ENCODE results near the gene TRIM37.

TRIM37 gene

GRCh38 chr17:59001158-59001814 is 105.4 kb downstream of the TRIM37 start:
- peaks cover 15% of the 10 kb centered on the region for H3K4me1 ChIP-seq (ENCODE audit: control insufficient read depth, insufficient read depth, low read length)
- no peaks in the 10 kb centered on the region for H3K27me3 ChIP-seq (ENCODE audit: control insufficient read depth, insufficient read depth, low read length)
- peak overlapping the region; percentile 28 for H3K9ac ChIP-seq (ENCODE audit: low read depth, low read length)
- H3K4me3 ChIP-seq (ENCODE audit: low read length) = peak overlapping the region; percentile 46
- peaks cover 23% of the 10 kb centered on the region for H3K36me3 ChIP-seq (ENCODE audit: insufficient read depth, low read length)
- no peaks in the 10 kb centered on the region for H3K9me3 ChIP-seq (replicated peaks; ENCODE audit: low read length)
- peak overlapping the region; percentile 69 for H3K4me2 ChIP-seq (ENCODE audit: low read length)

- peaks cover 23% of the 10 kb centered on the region for H3K36me3 ChIP-seq (ENCODE audit: insufficient read depth, low read length)
- no peaks in the 10 kb centered on the region for H3K27me3 ChIP-seq (ENCODE audit: control insufficient read depth, insufficient read depth, low read length)
- no peak overlapping the region for H3K4me2 ChIP-seq (ENCODE audit: low read length)
- no peak overlapping the region for H3K9ac ChIP-seq (ENCODE audit: low read depth, low read length)
- H3K4me1 ChIP-seq (ENCODE audit: control insufficient read depth, insufficient read depth, low read length) = peaks cover 20% of the 10 kb centered on the region
- H3K9me3 ChIP-seq (replicated peaks; ENCODE audit: low read length) = no peaks in the 10 kb centered on the region
- no peak overlapping the region for H3K4me3 ChIP-seq (ENCODE audit: low read length)
These were observed 106.7 kb downstream of the TRIM37 start for GRCh38 chr17:59000022-59000421.

DNA sequence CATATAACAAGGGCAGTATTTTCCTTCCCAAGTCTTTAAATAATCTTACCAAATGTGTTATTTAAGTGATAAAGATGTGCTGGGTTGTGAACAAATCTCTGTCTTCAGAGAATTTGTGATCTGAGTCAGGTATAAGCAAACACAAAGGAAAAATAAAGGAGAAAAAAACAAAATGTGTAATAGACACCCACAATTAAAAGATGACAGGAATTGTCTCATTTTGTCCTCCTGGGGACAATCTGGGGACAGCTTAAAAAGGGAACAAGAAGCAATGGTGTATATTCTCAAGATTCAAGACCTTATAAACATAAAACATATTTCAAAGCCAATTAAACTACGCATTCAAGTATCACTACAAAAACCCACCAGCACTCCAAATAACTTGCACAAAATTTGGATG is 107.2 kb downstream of the TRIM37 start:
- Histone ChIP-seq H3K4me3 (ENCODE audit: low read length) (no peak overlapping the region), H3K9me3 (replicated peaks; ENCODE audit: low read length) (no peaks in the 10 kb centered on the region), H3K4me2 (ENCODE audit: low read length) (no peak overlapping the region), H3K27me3 (ENCODE audit: control insufficient read depth, insufficient read depth, low read length) (no peaks in the 10 kb centered on the region), H3K9ac (ENCODE audit: low read depth, low read length) (no peak overlapping the region), H3K4me1 (ENCODE audit: control insufficient read depth, insufficient read depth, low read length) (peaks cover 22% of the 10 kb centered on the region), H3K36me3 (ENCODE audit: insufficient read depth, low read length) (peaks cover 23% of the 10 kb centered on the region)

DNA sequence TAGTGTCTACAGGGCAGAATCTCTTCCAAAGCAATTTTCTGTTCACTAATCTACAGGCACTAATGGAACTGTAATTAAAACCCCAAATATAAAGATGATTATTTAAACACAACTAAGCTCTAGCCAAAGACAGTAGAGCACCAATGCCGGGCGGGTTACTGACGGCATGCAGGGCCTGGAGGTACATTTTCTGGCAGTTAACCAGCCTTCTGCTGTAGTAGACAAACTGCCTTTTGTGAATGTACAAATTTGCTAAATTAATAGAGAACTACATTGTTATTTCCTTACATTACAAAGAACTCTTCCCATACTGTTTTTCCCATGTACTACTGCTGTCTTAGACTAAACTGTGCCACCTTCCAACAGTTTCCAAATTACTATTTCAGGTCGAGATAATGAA is 107.8 kb downstream of the TRIM37 start:
- Histone ChIP-seq H3K27me3 (ENCODE audit: control insufficient read depth, insufficient read depth, low read length) (no peaks in the 10 kb centered on the region), H3K36me3 (ENCODE audit: insufficient read depth, low read length) (peaks cover 23% of the 10 kb centered on the region), H3K4me1 (ENCODE audit: control insufficient read depth, insufficient read depth, low read length) (peaks cover 22% of the 10 kb centered on the region), H3K9ac (ENCODE audit: low read depth, low read length) (no peak overlapping the region), H3K4me2 (ENCODE audit: low read length) (no peak overlapping the region), H3K9me3 (replicated peaks; ENCODE audit: low read length) (no peaks in the 10 kb centered on the region), H3K4me3 (ENCODE audit: low read length) (no peak overlapping the region)

GRCh38 chr17:58997756-58998553 is 108.7 kb downstream of the TRIM37 start:
- Histone ChIP-seq H3K4me1 (ENCODE audit: control insufficient read depth, insufficient read depth, low read length) (peaks cover 27% of the 10 kb centered on the region), H3K36me3 (ENCODE audit: insufficient read depth, low read length) (peaks cover 28% of the 10 kb centered on the region), H3K4me2 (ENCODE audit: low read length) (no peak overlapping the region), H3K9me3 (replicated peaks; ENCODE audit: low read length) (no peaks in the 10 kb centered on the region), H3K27me3 (ENCODE audit: control insufficient read depth, insufficient read depth, low read length) (no peaks in the 10 kb centered on the region), H3K9ac (ENCODE audit: low read depth, low read length) (no peak overlapping the region), H3K4me3 (ENCODE audit: low read length) (no peak overlapping the region)

GRCh38 chr17:58996968-58997367 is 109.7 kb downstream of the TRIM37 start:
- peaks cover 35% of the 10 kb centered on the region for H3K4me1 ChIP-seq (ENCODE audit: control insufficient read depth, insufficient read depth, low read length)
- H3K9ac ChIP-seq (ENCODE audit: low read depth, low read length) = no peak overlapping the region

GRCh38 chr17:58995247-58995940 is 111.3 kb downstream of the TRIM37 start:
- Histone ChIP-seq H3K9ac (ENCODE audit: low read depth, low read length) (no peak overlapping the region), H3K4me2 (ENCODE audit: low read length) (no peak overlapping the region)

More at GRCh38 chr17:58996968-58997367, 109.7 kb downstream of the TRIM37 start:
- H3K36me3 ChIP-seq (ENCODE audit: insufficient read depth, low read length) = peaks cover 29% of the 10 kb centered on the region
- no peaks in the 10 kb centered on the region for H3K27me3 ChIP-seq (ENCODE audit: control insufficient read depth, insufficient read depth, low read length)
- H3K9me3 ChIP-seq (replicated peaks; ENCODE audit: low read length) = no peaks in the 10 kb centered on the region
- H3K4me2 ChIP-seq (ENCODE audit: low read length) = no peak overlapping the region
- H3K4me3 ChIP-seq (ENCODE audit: low read length) = no peak overlapping the region

DNA sequence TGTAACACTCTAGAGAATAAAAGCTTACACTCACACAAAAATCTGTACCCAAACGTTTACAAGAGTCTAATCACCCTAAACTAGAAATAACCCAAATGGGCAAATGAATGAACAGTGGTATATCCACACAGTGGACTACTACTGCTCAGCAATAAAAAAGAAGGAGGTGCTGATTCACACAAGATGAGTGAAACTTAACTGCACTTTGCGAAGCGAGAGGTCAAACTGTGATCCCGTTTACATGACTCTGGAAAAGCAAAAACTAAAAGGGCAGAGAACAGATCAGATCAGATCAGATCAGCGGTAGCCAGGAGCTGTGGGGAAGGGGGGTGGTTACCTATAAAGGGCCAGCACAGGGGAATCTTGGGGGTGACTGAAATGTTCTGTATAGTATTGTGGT is 113.4 kb downstream of the TRIM37 start:
- no peaks in the 10 kb centered on the region for H3K27me3 ChIP-seq (ENCODE audit: control insufficient read depth, insufficient read depth, low read length)
- no peaks in the 10 kb centered on the region for H3K9me3 ChIP-seq (replicated peaks; ENCODE audit: low read length)
- H3K36me3 ChIP-seq (ENCODE audit: insufficient read depth, low read length) = peaks cover 11% of the 10 kb centered on the region
- no peak overlapping the region for H3K9ac ChIP-seq (ENCODE audit: low read depth, low read length)
- no peak overlapping the region for H3K4me3 ChIP-seq (ENCODE audit: low read length)
- peaks cover 31% of the 10 kb centered on the region for H3K4me1 ChIP-seq (ENCODE audit: control insufficient read depth, insufficient read depth, low read length)
- H3K4me2 ChIP-seq (ENCODE audit: low read length) = no peak overlapping the region

More at GRCh38 chr17:58995247-58995940, 111.3 kb downstream of the TRIM37 start:
- Histone ChIP-seq H3K9me3 (replicated peaks; ENCODE audit: low read length) (no peaks in the 10 kb centered on the region), H3K4me1 (ENCODE audit: control insufficient read depth, insufficient read depth, low read length) (peaks cover 31% of the 10 kb centered on the region), H3K27me3 (ENCODE audit: control insufficient read depth, insufficient read depth, low read length) (no peaks in the 10 kb centered on the region), H3K36me3 (ENCODE audit: insufficient read depth, low read length) (peaks cover 25% of the 10 kb centered on the region), H3K4me3 (ENCODE audit: low read length) (no peak overlapping the region)

GRCh38 chr17:58991718-58992331 is 114.9 kb downstream of the TRIM37 start:
- Histone ChIP-seq H3K4me3 (ENCODE audit: low read length) (no peak overlapping the region), H3K27me3 (ENCODE audit: control insufficient read depth, insufficient read depth, low read length) (no peaks in the 10 kb centered on the region), H3K9ac (ENCODE audit: low read depth, low read length) (no peak overlapping the region), H3K4me2 (ENCODE audit: low read length) (no peak overlapping the region), H3K9me3 (replicated peaks; ENCODE audit: low read length) (no peaks in the 10 kb centered on the region), H3K4me1 (ENCODE audit: control insufficient read depth, insufficient read depth, low read length) (peaks cover 26% of the 10 kb centered on the region), H3K36me3 (ENCODE audit: insufficient read depth, low read length) (peaks cover 11% of the 10 kb centered on the region)

DNA sequence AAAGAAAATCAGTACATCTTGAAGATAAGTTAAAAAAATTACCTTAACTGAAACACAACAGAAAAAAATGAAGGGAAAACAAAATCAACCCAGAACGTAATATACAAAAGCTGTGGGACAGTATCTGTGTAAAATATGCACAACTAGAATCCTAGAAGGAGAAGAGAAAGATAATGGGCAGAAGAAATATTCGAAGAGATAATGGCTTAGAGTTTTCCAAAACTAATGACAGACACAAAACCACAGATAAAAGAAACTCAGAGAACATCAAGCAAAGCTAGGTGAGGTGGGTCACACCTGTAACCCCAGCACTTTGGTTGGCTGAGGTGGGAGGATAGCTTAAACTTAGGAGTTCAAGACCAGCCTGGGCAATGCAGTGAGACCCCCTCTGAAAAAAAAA is 117.1 kb downstream of the TRIM37 start:
- no peak overlapping the region for H3K9ac ChIP-seq (ENCODE audit: low read depth, low read length)
- no peak overlapping the region for H3K4me3 ChIP-seq (ENCODE audit: low read length)
- no peak overlapping the region for H3K4me2 ChIP-seq (ENCODE audit: low read length)
- H3K4me1 ChIP-seq (ENCODE audit: control insufficient read depth, insufficient read depth, low read length) = peaks cover 19% of the 10 kb centered on the region
- no peaks in the 10 kb centered on the region for H3K9me3 ChIP-seq (replicated peaks; ENCODE audit: low read length)
- H3K27me3 ChIP-seq (ENCODE audit: control insufficient read depth, insufficient read depth, low read length) = no peaks in the 10 kb centered on the region
- peaks cover 10% of the 10 kb centered on the region for H3K36me3 ChIP-seq (ENCODE audit: insufficient read depth, low read length)

- H3K9me3 ChIP-seq (replicated peaks; ENCODE audit: low read length) = no peaks in the 10 kb centered on the region
- H3K27me3 ChIP-seq (ENCODE audit: control insufficient read depth, insufficient read depth, low read length) = no peaks in the 10 kb centered on the region
- H3K36me3 ChIP-seq (ENCODE audit: insufficient read depth, low read length) = peaks cover 4% of the 10 kb centered on the region
- H3K4me2 ChIP-seq (ENCODE audit: low read length) = no peak overlapping the region
- no peak overlapping the region for H3K4me3 ChIP-seq (ENCODE audit: low read length)
- no peak overlapping the region for H3K9ac ChIP-seq (ENCODE audit: low read depth, low read length)
- no peaks in the 10 kb centered on the region for H3K4me1 ChIP-seq (ENCODE audit: control insufficient read depth, insufficient read depth, low read length)
These were observed 120.7 kb downstream of the TRIM37 start for GRCh38 chr17:58985971-58986370.
